Hematopoietic multipotent progenitor cell treated with erythropoietin and hydrocortisone succinate and interleukin-3 and kit ligand, for 17 days (in vitro differentiated cells): Measurements from ENCODE around the gene CDK8.

Source experiments
- DNase-seq: peaks from one replicate; pipeline ENCODE4 v3.0.0-alpha.2; 2015; ENCODE audit warnings: low spot score

Gene CDK8

GRCh38 chr13:26445092-26445491 lies 191.2 kb downstream of the CDK8 start:
- no peak for DNase-seq

GRCh38 chr13:26446751-26447150 lies 192.8 kb downstream of the CDK8 start:
- DNase-seq, result no peak

GRCh38 chr13:26448032-26448431 lies 194.1 kb downstream of the CDK8 start:
- no peak for DNase-seq

GRCh38 chr13:26449063-26449848 lies 195.3 kb downstream of the CDK8 start:
- no peak for DNase-seq
